Testis (tissue), 2 donors: ENCODE results near the gene KAT8.

Source experiments
- POLR2A ChIP-seq: fragments of 450-650 bp; IDR thresholded peaks from one replicate; pipeline ENCODE4 v1.6.1; 2017; ENCODE audit warnings: antibody characterized with exemption, mild to moderate bottlenecking, moderate library complexity
- TF ChIP-seq, protein P1 (sequence below), 3 experiments: fragments of 450-650 bp in 2 of 3; fragments of 200-600 bp in 1 of 3; sonication (generic) in 1 of 3; IDR thresholded peaks; one replicate each; pipeline ENCODE4 v1.5.1; 2016 to 2019; ENCODE audit warnings: antibody characterized with exemption in 3 of 3, mild to moderate bottlenecking in 2 of 3, moderate library complexity in 1 of 3

DNA sequence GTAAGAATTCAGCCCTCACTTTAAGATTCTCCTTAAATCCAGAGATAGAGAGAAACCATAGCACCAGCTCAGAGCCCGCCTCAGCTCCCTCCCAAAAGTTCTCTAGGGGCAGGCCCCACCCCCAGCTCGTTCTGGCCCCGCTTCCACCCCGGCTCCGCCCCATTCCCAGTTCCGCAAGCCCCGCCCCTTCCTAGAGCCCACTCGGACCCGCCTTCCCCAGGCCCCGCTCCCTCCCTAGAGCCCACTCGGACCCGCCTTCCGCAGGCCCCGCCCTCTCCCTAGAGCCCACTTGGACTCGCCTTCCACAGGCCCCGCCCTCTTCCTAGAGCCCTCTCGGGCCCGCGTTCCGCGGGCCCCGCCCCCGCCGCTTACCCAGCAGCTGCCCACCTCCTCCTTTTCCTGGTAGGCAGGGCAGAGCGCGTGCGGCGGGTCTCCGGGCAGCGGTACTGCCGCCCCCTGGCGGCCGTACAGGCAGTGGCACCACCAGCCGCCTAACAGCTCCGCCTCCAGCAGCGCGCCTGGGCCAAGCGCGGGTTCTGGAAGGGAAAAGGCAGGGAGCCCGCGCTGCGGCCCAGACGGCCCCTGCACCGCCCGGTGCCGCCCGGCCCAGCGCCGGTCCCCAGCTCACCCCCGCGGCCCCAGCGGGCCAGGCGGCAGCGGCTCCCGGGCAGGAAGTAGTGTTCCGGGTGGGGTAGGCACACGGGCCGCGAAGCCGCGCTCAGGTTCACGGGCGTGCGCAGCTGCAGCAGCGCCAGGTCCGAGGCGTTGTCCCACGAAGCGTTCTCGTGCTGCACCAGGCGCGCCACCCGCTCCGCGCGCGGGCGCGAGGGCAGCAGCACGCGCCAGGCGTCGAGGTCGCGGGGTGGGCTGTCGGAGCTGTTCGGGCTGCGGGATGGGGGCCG is 24.9 kb downstream of the KAT8 start:
- TF ChIP-seq, protein P1, sequence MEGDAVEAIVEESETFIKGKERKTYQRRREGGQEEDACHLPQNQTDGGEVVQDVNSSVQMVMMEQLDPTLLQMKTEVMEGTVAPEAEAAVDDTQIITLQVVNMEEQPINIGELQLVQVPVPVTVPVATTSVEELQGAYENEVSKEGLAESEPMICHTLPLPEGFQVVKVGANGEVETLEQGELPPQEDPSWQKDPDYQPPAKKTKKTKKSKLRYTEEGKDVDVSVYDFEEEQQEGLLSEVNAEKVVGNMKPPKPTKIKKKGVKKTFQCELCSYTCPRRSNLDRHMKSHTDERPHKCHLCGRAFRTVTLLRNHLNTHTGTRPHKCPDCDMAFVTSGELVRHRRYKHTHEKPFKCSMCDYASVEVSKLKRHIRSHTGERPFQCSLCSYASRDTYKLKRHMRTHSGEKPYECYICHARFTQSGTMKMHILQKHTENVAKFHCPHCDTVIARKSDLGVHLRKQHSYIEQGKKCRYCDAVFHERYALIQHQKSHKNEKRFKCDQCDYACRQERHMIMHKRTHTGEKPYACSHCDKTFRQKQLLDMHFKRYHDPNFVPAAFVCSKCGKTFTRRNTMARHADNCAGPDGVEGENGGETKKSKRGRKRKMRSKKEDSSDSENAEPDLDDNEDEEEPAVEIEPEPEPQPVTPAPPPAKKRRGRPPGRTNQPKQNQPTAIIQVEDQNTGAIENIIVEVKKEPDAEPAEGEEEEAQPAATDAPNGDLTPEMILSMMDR (IDR thresholded peaks at IDR 0.05) = peak; percentile 97 to 99 (median 99)
- TF ChIP-seq POLR2A = no peak
